ENCODE results near the gene PRSS50. TPM values are rescaled to one million over a fixed set of nuclear protein-coding genes. Genes with fewer than 3 reads are reported as not detected.
A peak's percentile ranks its signal among the peaks of the same experiment; 100 is the strongest.

Gene PRSS50
- total RNA-seq, 2 donors from 2014 or later: 1.2 to 4.4 TPM

DNA sequence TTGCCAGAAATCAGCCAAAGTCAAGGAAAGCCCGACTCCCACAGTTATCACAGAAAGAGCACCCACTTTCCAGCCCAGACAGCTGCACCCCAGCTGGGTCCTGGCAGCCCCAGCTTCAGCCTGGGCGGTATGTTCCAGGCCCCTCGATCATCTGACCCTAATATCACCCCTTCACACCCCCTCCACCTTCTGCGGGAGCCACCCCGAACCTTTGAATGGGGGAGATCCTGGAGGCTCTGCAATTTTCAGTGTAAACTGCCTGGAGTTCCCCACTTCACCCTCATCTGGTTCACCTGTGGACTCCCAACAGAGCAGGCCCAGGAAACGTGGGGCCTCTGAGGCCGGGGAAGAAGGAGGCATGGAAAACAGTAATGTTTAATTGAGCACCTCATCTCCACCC lies 5.9 kb downstream of the PRSS50 start:
- Histone ChIP-seq H3K4me3 (ENCODE audit: low read length) (no peak overlapping the region), H3K36me3 (ENCODE audit: control insufficient read depth, insufficient read depth, low read length) (no peaks in the 10 kb centered on the region), H3K9ac (ENCODE audit: extremely low read depth, low read length, poor library complexity, severe bottlenecking) (no peak overlapping the region), H3K27ac (ENCODE audit: low read depth, low read length) (no peak overlapping the region), H3K27me3 (ENCODE audit: control insufficient read depth, insufficient read depth, low read length, poor library complexity, severe bottlenecking) (no peaks in the 10 kb centered on the region), H3K9me3 (ENCODE audit: control insufficient read depth, low read length) (no peaks in the 10 kb centered on the region), H3K4me1 (ENCODE audit: control insufficient read depth, insufficient read depth, low read length) (no peaks in the 10 kb centered on the region)
- H3K36me3 Mint-ChIP-seq (ENCODE audit: low read depth): no peaks in the 10 kb centered on the region
- H3K4me3 Mint-ChIP-seq: no peak overlapping the region
- 93 to 96% methylated on average over 4 to 7 of the region's 7 CpGs for WGBS, 2 experiments (ENCODE audit: insufficient coverage in 1 of 2, insufficient read length in 1 of 2)
- TF ChIP-seq, protein P1, sequence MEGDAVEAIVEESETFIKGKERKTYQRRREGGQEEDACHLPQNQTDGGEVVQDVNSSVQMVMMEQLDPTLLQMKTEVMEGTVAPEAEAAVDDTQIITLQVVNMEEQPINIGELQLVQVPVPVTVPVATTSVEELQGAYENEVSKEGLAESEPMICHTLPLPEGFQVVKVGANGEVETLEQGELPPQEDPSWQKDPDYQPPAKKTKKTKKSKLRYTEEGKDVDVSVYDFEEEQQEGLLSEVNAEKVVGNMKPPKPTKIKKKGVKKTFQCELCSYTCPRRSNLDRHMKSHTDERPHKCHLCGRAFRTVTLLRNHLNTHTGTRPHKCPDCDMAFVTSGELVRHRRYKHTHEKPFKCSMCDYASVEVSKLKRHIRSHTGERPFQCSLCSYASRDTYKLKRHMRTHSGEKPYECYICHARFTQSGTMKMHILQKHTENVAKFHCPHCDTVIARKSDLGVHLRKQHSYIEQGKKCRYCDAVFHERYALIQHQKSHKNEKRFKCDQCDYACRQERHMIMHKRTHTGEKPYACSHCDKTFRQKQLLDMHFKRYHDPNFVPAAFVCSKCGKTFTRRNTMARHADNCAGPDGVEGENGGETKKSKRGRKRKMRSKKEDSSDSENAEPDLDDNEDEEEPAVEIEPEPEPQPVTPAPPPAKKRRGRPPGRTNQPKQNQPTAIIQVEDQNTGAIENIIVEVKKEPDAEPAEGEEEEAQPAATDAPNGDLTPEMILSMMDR (conservative IDR thresholded peaks at IDR 0.05): no peak
- H3K27ac Mint-ChIP-seq: no peak overlapping the region
- H3K9me3 Mint-ChIP-seq: no peaks in the 10 kb centered on the region
- peak; percentile 23 for DNase-seq
- H3K27me3 Mint-ChIP-seq (ENCODE audit: insufficient read depth): peaks cover 4% of the 10 kb centered on the region
- no peaks in the 10 kb centered on the region for H3K4me1 Mint-ChIP-seq

DNA sequence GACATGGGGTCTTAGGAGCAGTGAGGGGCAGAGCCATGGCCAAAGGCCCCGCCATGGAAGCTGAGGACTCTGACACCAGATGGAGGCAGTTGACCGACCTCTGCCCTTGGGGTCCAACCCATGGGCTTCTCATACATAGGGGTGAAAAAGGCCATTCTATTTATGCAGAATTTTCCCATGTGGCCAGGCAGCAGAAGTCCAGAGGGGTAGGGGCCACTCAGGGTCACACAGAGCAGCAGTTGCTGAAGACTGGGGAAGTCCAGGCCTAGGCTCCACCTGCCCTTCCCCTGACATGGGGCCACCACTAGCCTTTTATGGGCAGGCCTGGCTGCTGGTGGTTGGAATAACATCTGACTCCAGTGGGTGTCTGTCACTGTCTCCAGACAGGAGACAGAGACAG lies 6.4 kb downstream of the PRSS50 start:
- no peak overlapping the region for H3K9ac ChIP-seq (ENCODE audit: extremely low read depth, low read length, poor library complexity, severe bottlenecking)
- Mint-ChIP-seq H3K27me3 (ENCODE audit: insufficient read depth) (peaks cover 4% of the 10 kb centered on the region), H3K27ac (no peak overlapping the region), H3K4me3 (no peak overlapping the region), H3K36me3 (ENCODE audit: low read depth) (no peaks in the 10 kb centered on the region), H3K9me3 (no peaks in the 10 kb centered on the region), H3K4me1 (no peaks in the 10 kb centered on the region)
- no peaks in the 10 kb centered on the region for H3K4me1 ChIP-seq (ENCODE audit: control insufficient read depth, insufficient read depth, low read length)
- no peaks in the 10 kb centered on the region for H3K36me3 ChIP-seq (ENCODE audit: control insufficient read depth, insufficient read depth, low read length)
- no peaks in the 10 kb centered on the region for H3K27me3 ChIP-seq (ENCODE audit: control insufficient read depth, insufficient read depth, low read length, poor library complexity, severe bottlenecking)
- no peak overlapping the region for H3K27ac ChIP-seq (ENCODE audit: low read depth, low read length)
- no peak for DNase-seq
- TF ChIP-seq, protein P1 (conservative IDR thresholded peaks at IDR 0.05): no peak
- H3K9me3 ChIP-seq (ENCODE audit: control insufficient read depth, low read length): no peaks in the 10 kb centered on the region
- 97 to 100% methylated on average over 1 to 2 of the region's 2 CpGs for WGBS, 2 experiments (ENCODE audit: insufficient coverage in 1 of 2, insufficient read length in 1 of 2)
- no peak overlapping the region for H3K4me3 ChIP-seq (ENCODE audit: low read length)

DNA sequence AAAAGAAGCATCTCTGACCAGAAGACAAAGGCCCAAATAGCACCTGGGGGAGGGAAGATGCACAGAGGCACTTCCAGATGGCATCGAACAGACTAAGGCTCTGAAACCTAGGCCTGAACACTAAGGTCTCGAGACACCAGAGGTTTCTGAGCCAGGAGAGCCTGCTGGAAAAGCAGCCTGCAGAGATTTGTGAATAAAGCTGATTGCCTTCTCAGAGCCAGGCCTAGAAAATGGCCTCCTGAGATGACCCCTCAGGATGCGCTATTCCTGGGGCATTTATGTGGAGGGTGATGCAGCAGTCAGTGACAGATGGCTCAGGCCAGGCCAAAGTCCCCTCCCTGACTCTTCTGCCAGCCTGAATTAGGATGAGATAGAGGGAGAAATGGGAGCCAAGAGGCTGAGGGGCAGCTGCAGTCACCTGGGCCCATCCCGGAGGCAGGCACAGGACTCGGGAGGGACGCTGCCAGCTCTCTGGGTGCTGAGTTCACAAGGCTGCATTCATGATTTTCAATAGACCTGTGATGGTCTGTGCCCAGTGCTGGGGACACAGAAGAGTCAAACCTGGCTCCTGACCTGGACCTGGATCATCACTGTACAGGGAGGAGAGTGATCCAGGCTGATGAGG lies 6.9 kb downstream of the PRSS50 start:
- no peaks in the 10 kb centered on the region for H3K36me3 ChIP-seq (ENCODE audit: control insufficient read depth, insufficient read depth, low read length)
- H3K27ac Mint-ChIP-seq: no peak overlapping the region
- H3K27me3 ChIP-seq (ENCODE audit: control insufficient read depth, insufficient read depth, low read length, poor library complexity, severe bottlenecking): no peaks in the 10 kb centered on the region
- DNase-seq: peak; percentile 24
- no peak overlapping the region for H3K4me3 Mint-ChIP-seq
- 93 to 98% methylated on average over 5 to 6 of the region's 6 CpGs for WGBS, 2 experiments (ENCODE audit: insufficient coverage in 1 of 2, insufficient read length in 1 of 2)
- H3K9ac ChIP-seq (ENCODE audit: extremely low read depth, low read length, poor library complexity, severe bottlenecking): no peak overlapping the region
- no peaks in the 10 kb centered on the region for H3K9me3 Mint-ChIP-seq
- peaks cover 2% of the 10 kb centered on the region for H3K27me3 Mint-ChIP-seq (ENCODE audit: insufficient read depth)
- no peaks in the 10 kb centered on the region for H3K36me3 Mint-ChIP-seq (ENCODE audit: low read depth)
- TF ChIP-seq, protein P1 (conservative IDR thresholded peaks at IDR 0.05): no peak
- no peaks in the 10 kb centered on the region for H3K4me1 ChIP-seq (ENCODE audit: control insufficient read depth, insufficient read depth, low read length)
- no peak overlapping the region for H3K4me3 ChIP-seq (ENCODE audit: low read length)
- H3K9me3 ChIP-seq (ENCODE audit: control insufficient read depth, low read length): no peaks in the 10 kb centered on the region
- H3K4me1 Mint-ChIP-seq: no peaks in the 10 kb centered on the region
- no peak overlapping the region for H3K27ac ChIP-seq (ENCODE audit: low read depth, low read length)

Data from endodermal cell (in vitro differentiated cells).